GM23248 (cell line): ENCODE measurements around the gene GSTM2. TPM values are rescaled to one million over a fixed set of nuclear protein-coding genes. Genes with fewer than 3 reads are reported as not detected.

Experiments
- DNase-seq: peaks from one replicate; pipeline ENCODE4 v3.0.0-alpha.2; 2015
- H2AFZ ChIP-seq: fragments of 200-600 bp; sonication (generic); 2 replicates; pipeline ENCODE4 v1.6.1; 2016; ENCODE audit warnings: antibody characterized with exemption
- H3F3A ChIP-seq: fragments of 200-600 bp; sonication (generic); 2 replicates; pipeline ENCODE4 v1.6.1; 2016; ENCODE audit warnings: mild to moderate bottlenecking, antibody characterized with exemption, mixed run types; ENCODE audit not compliant: insufficient read depth
- H3K27ac ChIP-seq: fragments of 200-600 bp; sonication (generic); 2 replicates; pipeline ENCODE4 v1.5.1; 2016; ENCODE audit warnings: mild to moderate bottlenecking
- H3K27me3 ChIP-seq: fragments of 200-600 bp; sonication (generic); replicated peaks from 2 replicates; pipeline ENCODE4 v1.6.1; 2016; ENCODE audit warnings: mild to moderate bottlenecking; ENCODE audit not compliant: insufficient read depth
- H3K36me3 ChIP-seq: fragments of 200-600 bp; sonication (generic); 2 replicates; pipeline ENCODE4 v1.6.1; 2016; ENCODE audit warnings: low read depth, mild to moderate bottlenecking
- H3K4me1 ChIP-seq: fragments of 200-600 bp; sonication (generic); 2 replicates; pipeline ENCODE4 v1.6.1; 2016; ENCODE audit warnings: mild to moderate bottlenecking; ENCODE audit not compliant: insufficient read depth
- H3K4me2 ChIP-seq: fragments of 200-600 bp; sonication (generic); one replicate; pipeline ENCODE4 v1.6.1; 2016; ENCODE audit warnings: mild to moderate bottlenecking; ENCODE audit not compliant: unreplicated experiment
- H3K4me3 ChIP-seq: fragments of 200-600 bp; sonication (generic); 2 replicates; pipeline ENCODE4 v1.5.1; 2016; ENCODE audit warnings: mild to moderate bottlenecking
- H3K79me2 ChIP-seq: fragments of 200-600 bp; sonication (generic); 2 replicates; pipeline ENCODE4 v1.6.1; 2016; ENCODE audit warnings: mild to moderate bottlenecking; ENCODE audit not compliant: insufficient read depth
- H3K9ac ChIP-seq: fragments of 200-600 bp; sonication (generic); 2 replicates; pipeline ENCODE4 v1.6.1; 2016; ENCODE audit warnings: mild to moderate bottlenecking
- H3K9me2 ChIP-seq: fragments of 200-600 bp; sonication (generic); 2 replicates; pipeline ENCODE4 v1.6.1; 2016; ENCODE audit warnings: mixed run types, mild to moderate bottlenecking, moderate library complexity; ENCODE audit not compliant: insufficient read depth
- H3K9me3 ChIP-seq: fragments of 200-600 bp; sonication (generic); one replicate; pipeline ENCODE4 v1.6.1; 2017; ENCODE audit warnings: low read depth
- H4K20me1 ChIP-seq: fragments of 200-600 bp; sonication (generic); 2 replicates; pipeline ENCODE4 v1.6.0; 2016; ENCODE audit not compliant: insufficient read depth
- EZH2 ChIP-seq: fragments of 200-600 bp; sonication (generic); IDR thresholded peaks from 2 replicates; pipeline ENCODE4 v1.6.1; 2018; ENCODE audit warnings: antibody characterized with exemption, mild to moderate bottlenecking; ENCODE audit not compliant: insufficient read depth, poor library complexity, severe bottlenecking
- EZH2phosphoT487 ChIP-seq: fragments of 200-600 bp; sonication (generic); IDR thresholded peaks from 2 replicates; pipeline ENCODE4 v1.6.1; 2018; ENCODE audit warnings: antibody characterized with exemption, moderate library complexity, mild to moderate bottlenecking, low read depth; ENCODE audit not compliant: insufficient read depth
- WGBS, 2 experiments: methylation state at CpG; one replicate each; pipeline ENCODE4 v1.1.6; 2015 to 2017; ENCODE audit warnings: low lambda C conversion rate in 2 of 2, low coverage in 1 of 2; ENCODE audit errors: missing lambda C conversion rate in 2 of 2; 5-methylcytosine and 5-hydroxymethylcytosine counted together
- in situ Hi-C: fragments of 300-500 bp; cut with MboI; formaldehyde crosslinking; loops from 2 replicates; pipeline ENCODE4 v1.15.0; 2020
- polyA plus RNA-seq: library from polyadenylated mRNA; unstranded; fragments of >200 nt; fragmentation: Nextera tagmentation; extraction: Ambion mirVana; gene quantifications from 2 replicates; pipeline ENCODE4 v1.2.1, GENCODE V29; 2016
- total RNA-seq: library from RNA; depleted of rRNA; stranded (reverse); fragments of >200 nt; shearing (Covaris generic); gene quantifications from 2 replicates; pipeline ENCODE4 v1.2.3, GENCODE V29; 2014

GSTM2 gene
- total and polyA plus RNA-seq, 2 experiments from 2014 or later, result 19.7 to 41.2 TPM

DNA sequence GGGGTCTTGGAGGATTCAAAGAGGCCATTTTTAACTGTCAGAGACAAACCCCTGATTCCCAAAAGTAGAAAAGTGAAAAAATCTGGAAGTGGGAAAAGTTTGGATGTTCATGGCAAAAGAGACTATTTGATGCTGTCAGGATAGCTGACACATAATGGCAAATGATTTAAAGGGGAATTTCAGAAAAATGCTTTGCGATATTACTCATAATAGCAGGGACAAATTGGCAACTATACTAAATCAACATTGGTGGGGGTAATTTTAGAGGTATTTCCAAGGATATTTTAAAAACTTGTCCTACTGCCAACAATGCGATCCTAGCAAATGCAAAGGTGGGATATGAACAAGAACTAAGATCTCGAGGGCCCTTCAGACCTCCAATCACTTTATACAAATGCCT is 17.2 kb upstream of the GSTM2 start:
- no peaks in the 10 kb centered on the region for H3K36me3 ChIP-seq
- H3K4me1 ChIP-seq, result 0 out of 2 replicates have a peak, but pooled peaks cover 8% of the 10 kb centered on the region
- H3K9me3 ChIP-seq, result no peaks in the 10 kb centered on the region
- no peak overlapping the region for H3K4me2 ChIP-seq
- no peak overlapping the region for H3K4me3 ChIP-seq
- H3K9ac ChIP-seq, result no peak overlapping the region
- no peak overlapping the region for H3K27ac ChIP-seq
- WGBS, 2 experiments, result 89 to 91% methylated on average over 3 of the region's 3 CpGs
- peaks cover 5% of the 10 kb centered on the region; the same call in 1 of the 2 replicates for H3F3A ChIP-seq
- no peak for DNase-seq
- H4K20me1 ChIP-seq, result no peaks in the 10 kb centered on the region
- in situ Hi-C loops, result no loop called here
- no peak overlapping the region for H2AFZ ChIP-seq
- TF ChIP-seq EZH2 (no peak), EZH2phosphoT487 (no peak)
- H3K9me2 ChIP-seq, result no peaks in the 10 kb centered on the region
- H3K79me2 ChIP-seq, result no peaks in the 10 kb centered on the region
- H3K27me3 ChIP-seq, result peaks cover 15% of the 10 kb centered on the region; the same call in 1 of the 2 replicates

DNA sequence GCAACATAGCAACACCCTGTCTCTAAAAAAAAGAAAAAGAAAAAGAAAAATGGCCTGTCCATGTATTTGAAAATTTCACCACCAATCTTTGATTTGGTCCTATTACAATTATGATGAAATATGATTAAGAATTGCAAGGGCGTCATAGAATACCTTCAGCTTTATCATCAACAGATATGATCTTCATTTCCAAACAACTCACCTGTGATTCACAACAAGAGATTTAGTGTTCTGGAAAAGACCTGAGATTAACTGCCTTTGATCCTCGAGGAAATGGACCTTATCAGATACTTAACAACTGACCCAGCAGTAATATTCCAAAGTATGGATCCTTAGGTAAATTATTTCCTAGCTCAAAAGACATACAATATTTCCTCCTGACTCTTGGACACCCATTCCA is 15.5 kb upstream of the GSTM2 start:
- DNase-seq, result no peak
- TF ChIP-seq EZH2phosphoT487, result no peak
- no peak for TF ChIP-seq EZH2
- H3K9ac ChIP-seq, result no peak overlapping the region
- no peak overlapping the region for H3K27ac ChIP-seq
- 82 to 86% methylated on average over 2 of the region's 2 CpGs for WGBS, 2 experiments
- H3K4me2 ChIP-seq, result no peak overlapping the region
- H3K9me3 ChIP-seq, result no peaks in the 10 kb centered on the region
- H2AFZ ChIP-seq, result no peak overlapping the region
- in situ Hi-C loops, result no loop called here
- peaks cover 15% of the 10 kb centered on the region; the same call in 1 of the 2 replicates for H3K27me3 ChIP-seq
- H3K9me2 ChIP-seq, result no peaks in the 10 kb centered on the region
- no peaks in the 10 kb centered on the region for H4K20me1 ChIP-seq
- H3K4me3 ChIP-seq, result no peak overlapping the region
- H3K36me3 ChIP-seq, result no peaks in the 10 kb centered on the region
- H3K79me2 ChIP-seq, result no peaks in the 10 kb centered on the region
- H3F3A ChIP-seq, result peaks cover 5% of the 10 kb centered on the region; the same call in 1 of the 2 replicates
- H3K4me1 ChIP-seq, result 0 out of 2 replicates have a peak, but pooled peaks cover 8% of the 10 kb centered on the region

DNA sequence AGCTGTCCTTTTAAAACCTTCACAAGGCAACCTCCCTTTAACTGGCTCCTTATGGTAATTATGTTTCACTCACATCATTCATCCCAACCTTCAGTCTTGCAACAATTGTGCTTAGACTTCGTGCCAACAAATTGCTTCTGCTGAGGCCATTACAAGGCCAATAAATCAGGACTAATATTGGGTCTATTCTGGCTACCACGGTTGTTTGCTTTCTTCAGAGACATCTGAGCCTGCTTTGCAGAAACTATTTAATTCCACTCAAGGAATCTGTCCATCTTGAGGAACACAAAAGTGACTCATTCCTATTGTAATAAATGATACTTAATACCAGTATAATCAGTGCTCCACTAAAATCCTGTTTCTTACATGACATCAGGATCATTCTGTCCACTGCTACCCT is 14.6 kb upstream of the GSTM2 start:
- no peak for DNase-seq
- no peaks in the 10 kb centered on the region for H3K9me3 ChIP-seq
- H3K36me3 ChIP-seq, result no peaks in the 10 kb centered on the region
- in situ Hi-C loops, result no loop called here
- H3K9ac ChIP-seq, result no peak overlapping the region
- H3K27me3 ChIP-seq, result peaks cover 15% of the 10 kb centered on the region; the same call in 1 of the 2 replicates
- H3F3A ChIP-seq, result peaks cover 5% of the 10 kb centered on the region; the same call in 1 of the 2 replicates
- H3K4me2 ChIP-seq, result no peak overlapping the region
- TF ChIP-seq EZH2 (no peak), EZH2phosphoT487 (no peak)
- no peaks in the 10 kb centered on the region for H3K79me2 ChIP-seq
- no peaks in the 10 kb centered on the region for H3K9me2 ChIP-seq
- no peaks in the 10 kb centered on the region for H4K20me1 ChIP-seq
- H3K27ac ChIP-seq, result no peak overlapping the region
- WGBS, 2 experiments, result 7% methylated on average over 2 of the region's 2 CpGs
- H2AFZ ChIP-seq, result no peak overlapping the region
- no peak overlapping the region for H3K4me3 ChIP-seq
- H3K4me1 ChIP-seq, result 0 out of 2 replicates have a peak, but pooled peaks cover 8% of the 10 kb centered on the region

DNA sequence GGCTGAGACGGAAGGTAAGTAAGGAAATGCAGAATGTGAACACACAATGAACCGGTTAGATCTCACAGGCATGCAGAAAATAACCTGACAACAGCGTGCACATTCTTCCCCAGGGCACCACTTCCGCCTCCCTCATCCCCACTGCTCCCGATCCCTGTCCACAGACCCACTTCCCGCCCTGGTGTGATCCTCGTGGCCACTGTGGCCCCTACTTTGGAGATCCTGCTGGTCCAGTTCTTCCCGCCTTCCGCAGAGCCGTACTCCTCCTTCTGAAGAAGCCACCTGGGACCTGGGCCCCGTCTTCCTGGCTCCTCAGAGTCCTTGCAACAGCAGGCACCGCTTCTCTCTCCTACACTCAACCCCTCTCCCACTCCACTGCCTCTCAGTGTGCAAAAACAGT is 13.3 kb upstream of the GSTM2 start:
- 79 to 82% methylated on average over 12 of the region's 12 CpGs for WGBS, 2 experiments
- in situ Hi-C loops, result no loop called here
- H3K27me3 ChIP-seq, result peaks cover 15% of the 10 kb centered on the region; the same call in 1 of the 2 replicates

More for the DNA sequence above, 13.3 kb upstream of the GSTM2 start:
- H3K36me3 ChIP-seq, result no peaks in the 10 kb centered on the region
- H3K79me2 ChIP-seq, result no peaks in the 10 kb centered on the region
- H3K4me3 ChIP-seq, result no peak overlapping the region
- no peak for DNase-seq
- H3K9ac ChIP-seq, result no peak overlapping the region
- 0 out of 2 replicates have a peak, but pooled peaks cover 8% of the 10 kb centered on the region for H3K4me1 ChIP-seq
- H3K4me2 ChIP-seq, result no peak overlapping the region
- no peaks in the 10 kb centered on the region for H3K9me3 ChIP-seq
- TF ChIP-seq EZH2phosphoT487 (no peak), EZH2 (no peak)
- H2AFZ ChIP-seq, result no peak overlapping the region
- no peaks in the 10 kb centered on the region for H3K9me2 ChIP-seq
- H3K27ac ChIP-seq, result no peak overlapping the region
- no peaks in the 10 kb centered on the region for H4K20me1 ChIP-seq
- peaks cover 5% of the 10 kb centered on the region; the same call in 1 of the 2 replicates for H3F3A ChIP-seq
